ENCODE data around the gene CALN1. TPM values are rescaled to one million over a fixed set of nuclear protein-coding genes. Genes with fewer than 3 reads are reported as not detected.

The CALN1 gene
- total RNA-seq, 4 donors from 2014 or later: 0.04 TPM; not detected in 3

GRCh38 chr7:71795410-71795809 is 616.7 kb downstream of the CALN1 start:
- Histone ChIP-seq H3K4me3 (no peak overlapping the region), H3K4me1 (no peaks in the 10 kb centered on the region), H3K9me3 (no peaks in the 10 kb centered on the region), H3K36me3 (no peaks in the 10 kb centered on the region), H3K27me3 (peaks cover 4% of the 10 kb centered on the region), H3K27ac (no peak overlapping the region)
- WGBS, 2 donors (ENCODE audit: low coverage in 1 of 2): 69 to 81% methylated on average over 10 of the region's 10 CpGs
- no peak for TF ChIP-seq CTCF (IDR thresholded peaks at IDR 0.05)
- no peak for ATAC-seq

GRCh38 chr7:71793251-71793650 is 618.9 kb downstream of the CALN1 start:
- TF ChIP-seq POLR2AphosphoS5 (IDR thresholded peaks at IDR 0.05) (no peak), CTCF (IDR thresholded peaks at IDR 0.05) (no peak), POLR2A (IDR thresholded peaks at IDR 0.05) (no peak), EP300 (IDR thresholded peaks at IDR 0.05) (no peak)
- WGBS, 2 donors (ENCODE audit: low coverage in 1 of 2): 86 to 100% methylated on average over 1 to 5 of the region's 5 CpGs

GRCh38 chr7:71787513-71787912 is 624.6 kb downstream of the CALN1 start:
- TF ChIP-seq CTCF (IDR thresholded peaks at IDR 0.05): no peak
- TF ChIP-seq POLR2A (IDR thresholded peaks at IDR 0.05): no peak
- Histone ChIP-seq H3K27ac (no peak overlapping the region), H3K4me3 (no peak overlapping the region), H3K9me3 (peaks cover 0 to 22% (median 0%) of the 10 kb centered on the region in 3 donors), H3K4me1 (no peaks in the 10 kb centered on the region), H3K36me3 (no peaks in the 10 kb centered on the region), H3K27me3 (peaks cover 17% of the 10 kb centered on the region)
- no peak for ATAC-seq
- WGBS, 2 donors (ENCODE audit: low coverage in 1 of 2): 87 to 95% methylated on average over 3 to 5 of the region's 15 CpGs

More at GRCh38 chr7:71793251-71793650, 618.9 kb downstream of the CALN1 start:
- H3K4me3 ChIP-seq: no peak overlapping the region
- no peaks in the 10 kb centered on the region for H3K36me3 ChIP-seq
- peaks cover 0 to 3% (median 0%) of the 10 kb centered on the region in 3 donors for H3K9me3 ChIP-seq
- ATAC-seq: no peak
- no peak overlapping the region for H3K27ac ChIP-seq
- H3K27me3 ChIP-seq: no peaks in the 10 kb centered on the region
- H3K4me1 ChIP-seq: no peaks in the 10 kb centered on the region

- H3K27me3 ChIP-seq: peaks cover 18% of the 10 kb centered on the region
- H3K4me3 ChIP-seq: no peak overlapping the region
- H3K36me3 ChIP-seq: no peaks in the 10 kb centered on the region
- WGBS, 2 donors (ENCODE audit: low coverage in 1 of 2): 80 to 100% methylated on average over 1 to 2 of the region's 5 CpGs
- ATAC-seq: no peak
- no peaks in the 10 kb centered on the region for H3K4me1 ChIP-seq
- H3K9me3 ChIP-seq: peaks cover 0 to 22% (median 0%) of the 10 kb centered on the region in 3 donors
- no peak overlapping the region for H3K27ac ChIP-seq
- no peak for TF ChIP-seq POLR2AphosphoS5 (IDR thresholded peaks at IDR 0.05)
- no peak for TF ChIP-seq EP300 (IDR thresholded peaks at IDR 0.05)
- no peak for TF ChIP-seq CTCF (IDR thresholded peaks at IDR 0.05)
- no peak for TF ChIP-seq POLR2A (IDR thresholded peaks at IDR 0.05)
These were observed 626.9 kb downstream of the CALN1 start for GRCh38 chr7:71785216-71785615.

- Histone ChIP-seq H3K27me3 (peaks cover 22% of the 10 kb centered on the region), H3K4me1 (no peaks in the 10 kb centered on the region), H3K36me3 (no peaks in the 10 kb centered on the region), H3K27ac (no peak overlapping the region), H3K9me3 (peaks cover 0 to 22% (median 0%) of the 10 kb centered on the region in 3 donors), H3K4me3 (no peak overlapping the region)
- TF ChIP-seq POLR2A (IDR thresholded peaks at IDR 0.05) (no peak), CTCF (IDR thresholded peaks at IDR 0.05) (no peak), EP300 (IDR thresholded peaks at IDR 0.05) (no peak), POLR2AphosphoS5 (IDR thresholded peaks at IDR 0.05) (no peak)
- WGBS, 2 donors (ENCODE audit: low coverage in 1 of 2): 89 to 93% methylated on average over 3 of the region's 6 CpGs
- no peak for ATAC-seq
These were observed 627.4 kb downstream of the CALN1 start for GRCh38 chr7:71784781-71785180.

Data from gastroesophageal sphincter (tissue), 4 donors.